PFSK-1 (cell line): ENCODE data around the gene NFIX.

Source experiments
- FOXP2 ChIP-seq: optimal IDR thresholded peaks from 2 replicates; pipeline ENCODE3; 2011; ENCODE audit warnings: borderline replicate concordance, control low read depth, inconsistent platforms; ENCODE audit not compliant: insufficient read depth; ENCODE audit errors: extremely low read length, extremely low read depth
- POLR2AphosphoS5 ChIP-seq: IDR thresholded peaks from 2 replicates; pipeline ENCODE4 v1.6.1; 2012; ENCODE audit warnings: low read depth, mild to moderate bottlenecking, control low read depth, low read length, moderate library complexity
- SIN3A ChIP-seq: IDR thresholded peaks from 2 replicates; pipeline ENCODE4 v1.6.1; 2012; ENCODE audit warnings: mild to moderate bottlenecking, low read length, moderate library complexity, borderline replicate concordance; ENCODE audit not compliant: insufficient read depth
- TAF1 ChIP-seq: IDR thresholded peaks from 2 replicates; pipeline ENCODE4 v1.6.1; 2012; ENCODE audit warnings: low read length, control low read depth, borderline replicate concordance; ENCODE audit not compliant: insufficient read depth
- TF ChIP-seq, protein P1 (sequence below), 2 experiments: IDR thresholded peaks; 2 replicates each; pipeline versions ENCODE4 v1.6.1 to v1.8.0; 2011 to 2012; ENCODE audit warnings: low read depth in 2 of 2, low read length in 2 of 2, control low read depth in 1 of 2, inconsistent platforms in 1 of 2, mild to moderate bottlenecking in 1 of 2, moderate library complexity in 1 of 2; ENCODE audit not compliant: insufficient read depth in 1 of 2

NFIX gene

DNA sequence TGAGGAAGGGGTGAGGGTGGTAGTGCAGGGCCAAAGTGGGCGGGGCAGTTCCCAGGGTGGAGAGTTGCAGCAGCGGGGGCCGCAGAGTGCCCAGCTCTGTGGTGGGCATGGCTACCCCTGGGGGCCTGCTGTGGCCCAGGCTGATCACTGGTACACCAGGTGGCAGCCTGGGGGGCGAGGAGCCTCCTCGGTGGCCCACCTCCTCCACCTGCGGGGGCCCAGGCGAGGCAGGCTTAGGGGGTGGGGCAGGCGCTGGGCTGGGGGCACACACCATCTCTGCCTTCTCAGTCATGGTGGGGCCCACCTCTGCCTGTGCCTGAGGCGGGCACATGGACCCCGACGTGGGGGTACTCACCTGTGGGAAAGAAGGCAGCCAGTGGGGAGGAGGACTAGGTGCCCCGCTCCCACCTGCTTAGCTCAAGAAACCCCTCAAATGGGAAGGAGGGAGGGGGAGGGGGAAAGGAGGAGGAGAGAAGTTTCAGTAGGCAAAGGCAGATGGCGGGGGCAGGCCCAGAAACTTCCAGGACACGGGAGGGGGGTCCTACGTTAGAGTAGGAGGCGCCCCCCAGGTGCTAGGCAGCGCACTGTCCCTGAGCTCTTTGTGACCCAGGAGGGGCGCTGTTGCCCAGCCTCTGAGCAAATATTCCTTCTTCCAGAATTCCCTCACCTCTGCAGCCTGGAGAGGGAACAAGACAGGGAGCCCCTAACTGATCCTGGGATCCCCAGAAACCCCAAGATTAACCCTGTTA is 105.7 kb downstream of the NFIX start:
- TF ChIP-seq POLR2AphosphoS5: no peak
- no peak for TF ChIP-seq SIN3A
- no peak for TF ChIP-seq FOXP2
- TF ChIP-seq TAF1: no peak
- TF ChIP-seq, protein P1, sequence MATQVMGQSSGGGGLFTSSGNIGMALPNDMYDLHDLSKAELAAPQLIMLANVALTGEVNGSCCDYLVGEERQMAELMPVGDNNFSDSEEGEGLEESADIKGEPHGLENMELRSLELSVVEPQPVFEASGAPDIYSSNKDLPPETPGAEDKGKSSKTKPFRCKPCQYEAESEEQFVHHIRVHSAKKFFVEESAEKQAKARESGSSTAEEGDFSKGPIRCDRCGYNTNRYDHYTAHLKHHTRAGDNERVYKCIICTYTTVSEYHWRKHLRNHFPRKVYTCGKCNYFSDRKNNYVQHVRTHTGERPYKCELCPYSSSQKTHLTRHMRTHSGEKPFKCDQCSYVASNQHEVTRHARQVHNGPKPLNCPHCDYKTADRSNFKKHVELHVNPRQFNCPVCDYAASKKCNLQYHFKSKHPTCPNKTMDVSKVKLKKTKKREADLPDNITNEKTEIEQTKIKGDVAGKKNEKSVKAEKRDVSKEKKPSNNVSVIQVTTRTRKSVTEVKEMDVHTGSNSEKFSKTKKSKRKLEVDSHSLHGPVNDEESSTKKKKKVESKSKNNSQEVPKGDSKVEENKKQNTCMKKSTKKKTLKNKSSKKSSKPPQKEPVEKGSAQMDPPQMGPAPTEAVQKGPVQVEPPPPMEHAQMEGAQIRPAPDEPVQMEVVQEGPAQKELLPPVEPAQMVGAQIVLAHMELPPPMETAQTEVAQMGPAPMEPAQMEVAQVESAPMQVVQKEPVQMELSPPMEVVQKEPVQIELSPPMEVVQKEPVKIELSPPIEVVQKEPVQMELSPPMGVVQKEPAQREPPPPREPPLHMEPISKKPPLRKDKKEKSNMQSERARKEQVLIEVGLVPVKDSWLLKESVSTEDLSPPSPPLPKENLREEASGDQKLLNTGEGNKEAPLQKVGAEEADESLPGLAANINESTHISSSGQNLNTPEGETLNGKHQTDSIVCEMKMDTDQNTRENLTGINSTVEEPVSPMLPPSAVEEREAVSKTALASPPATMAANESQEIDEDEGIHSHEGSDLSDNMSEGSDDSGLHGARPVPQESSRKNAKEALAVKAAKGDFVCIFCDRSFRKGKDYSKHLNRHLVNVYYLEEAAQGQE (IDR thresholded peaks at IDR 0.05; ENCODE audit: insufficient read depth in 1 of 2, low read depth in 2 of 2, low read length in 2 of 2): no peak

DNA sequence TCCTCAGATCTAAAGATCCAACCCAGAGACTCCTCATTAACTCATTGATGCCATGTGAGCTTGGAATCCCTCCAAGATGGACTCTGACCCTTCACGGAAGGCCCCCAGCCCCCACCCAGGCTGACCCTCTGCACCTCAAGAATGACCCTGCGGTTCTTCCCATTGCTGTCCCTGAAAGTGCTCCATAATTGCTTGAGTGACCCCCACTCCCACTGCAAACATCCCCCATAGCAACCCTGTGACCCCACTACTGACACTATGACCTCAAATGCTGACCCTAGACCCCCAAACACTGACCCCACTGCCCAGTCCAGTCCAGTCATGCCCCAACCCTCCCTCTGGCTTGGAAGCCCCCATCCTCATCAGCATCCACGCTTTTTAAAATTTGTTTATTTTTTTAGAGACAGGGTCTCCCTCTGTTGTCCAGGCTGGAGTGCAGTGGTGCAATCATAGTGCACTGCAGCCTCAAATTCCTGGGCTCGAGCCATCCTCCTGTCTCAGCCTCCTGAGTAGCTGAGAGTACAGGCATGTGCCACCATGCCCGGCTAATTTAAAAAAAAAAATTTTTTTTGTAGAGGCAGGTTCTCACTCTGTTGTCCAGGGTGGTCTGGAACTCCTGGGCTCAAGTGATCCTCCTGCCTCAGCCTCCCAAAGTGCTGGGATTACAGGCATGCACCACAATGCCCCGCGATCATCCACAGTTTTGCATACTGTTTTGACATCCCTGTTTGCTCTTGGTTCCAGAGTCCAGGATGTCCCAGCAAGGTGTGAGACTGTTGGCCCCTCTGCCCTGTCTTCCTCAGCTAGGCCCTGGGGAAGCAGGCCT is 106.5 kb downstream of the NFIX start:
- TF ChIP-seq, protein P1 (IDR thresholded peaks at IDR 0.05; ENCODE audit: insufficient read depth in 1 of 2, low read depth in 2 of 2, low read length in 2 of 2): no peak
- TF ChIP-seq SIN3A: no peak
- TF ChIP-seq TAF1: no peak
- no peak for TF ChIP-seq FOXP2
- no peak for TF ChIP-seq POLR2AphosphoS5

DNA sequence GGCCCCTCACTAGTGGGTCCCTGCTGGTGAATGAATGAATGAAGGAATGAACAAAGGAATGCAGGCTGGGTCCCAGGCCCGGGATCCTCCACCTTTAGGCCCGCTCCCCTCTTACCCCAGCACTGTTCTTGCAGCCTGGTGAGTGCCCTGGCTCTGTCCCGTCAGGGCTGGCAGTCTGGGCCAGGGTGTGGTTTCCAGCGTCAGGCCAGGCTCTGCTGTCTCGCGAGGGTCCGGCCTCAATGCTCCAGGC is 107.1 kb downstream of the NFIX start:
- TF ChIP-seq SIN3A (no peak), FOXP2 (no peak), TAF1 (no peak), POLR2AphosphoS5 (no peak)
- TF ChIP-seq, protein P1 (IDR thresholded peaks at IDR 0.05; ENCODE audit: insufficient read depth in 1 of 2, low read depth in 2 of 2, low read length in 2 of 2): no peak

DNA sequence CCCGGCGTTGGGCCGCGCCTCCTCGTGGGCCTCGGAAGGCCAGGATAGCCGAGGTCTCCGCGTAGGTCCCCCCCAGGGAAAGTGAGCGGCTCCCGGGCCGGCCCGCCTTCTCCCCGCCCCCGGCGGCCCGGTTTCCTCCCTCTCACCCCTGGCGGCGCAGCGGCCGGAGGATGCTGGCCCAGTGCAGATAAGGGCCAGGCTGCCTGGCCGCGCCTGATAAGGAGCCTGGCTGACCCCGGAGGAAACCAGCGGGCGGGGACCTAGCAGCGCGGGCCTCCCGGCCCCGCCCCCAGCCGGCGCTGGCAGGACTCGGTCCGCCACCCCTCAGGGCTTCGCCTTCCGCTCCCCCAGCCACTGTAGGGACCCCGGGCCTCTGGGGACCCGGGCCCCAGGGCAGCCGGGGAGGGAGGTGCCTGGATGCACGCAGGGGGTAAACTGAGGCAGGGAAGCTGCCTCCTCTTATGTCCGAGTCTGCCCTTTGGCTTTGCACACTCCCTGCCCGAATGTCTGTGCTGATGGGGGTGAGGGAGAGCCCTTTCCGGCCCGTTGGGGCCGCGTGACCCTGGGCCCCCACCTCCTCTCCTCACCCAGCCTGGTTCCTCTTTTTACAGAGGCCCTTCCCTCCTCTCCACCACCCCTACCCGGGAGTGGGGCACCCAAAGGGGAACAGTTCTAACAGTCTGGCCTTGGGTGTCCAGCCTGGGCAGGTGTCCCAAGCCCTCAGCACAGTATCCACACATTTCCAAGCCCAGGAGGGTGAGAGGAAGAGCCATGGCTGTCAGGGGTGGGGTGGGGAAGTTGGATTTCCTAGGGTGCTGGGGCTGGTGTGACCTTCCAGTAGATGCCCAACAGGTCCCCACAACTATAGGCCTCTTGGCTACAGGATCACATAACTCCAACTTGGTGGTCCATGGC is 107.6 kb downstream of the NFIX start, which contains the start of gene LYL1:
TSS of gene LYL1 (minus strand) at position 193 of the 915 bp plus-strand sequence. CDS start 1,687 bp downstream, outside the sequence.
- TF ChIP-seq POLR2AphosphoS5 (no peak), FOXP2 (peak; percentile 57)

DNA sequence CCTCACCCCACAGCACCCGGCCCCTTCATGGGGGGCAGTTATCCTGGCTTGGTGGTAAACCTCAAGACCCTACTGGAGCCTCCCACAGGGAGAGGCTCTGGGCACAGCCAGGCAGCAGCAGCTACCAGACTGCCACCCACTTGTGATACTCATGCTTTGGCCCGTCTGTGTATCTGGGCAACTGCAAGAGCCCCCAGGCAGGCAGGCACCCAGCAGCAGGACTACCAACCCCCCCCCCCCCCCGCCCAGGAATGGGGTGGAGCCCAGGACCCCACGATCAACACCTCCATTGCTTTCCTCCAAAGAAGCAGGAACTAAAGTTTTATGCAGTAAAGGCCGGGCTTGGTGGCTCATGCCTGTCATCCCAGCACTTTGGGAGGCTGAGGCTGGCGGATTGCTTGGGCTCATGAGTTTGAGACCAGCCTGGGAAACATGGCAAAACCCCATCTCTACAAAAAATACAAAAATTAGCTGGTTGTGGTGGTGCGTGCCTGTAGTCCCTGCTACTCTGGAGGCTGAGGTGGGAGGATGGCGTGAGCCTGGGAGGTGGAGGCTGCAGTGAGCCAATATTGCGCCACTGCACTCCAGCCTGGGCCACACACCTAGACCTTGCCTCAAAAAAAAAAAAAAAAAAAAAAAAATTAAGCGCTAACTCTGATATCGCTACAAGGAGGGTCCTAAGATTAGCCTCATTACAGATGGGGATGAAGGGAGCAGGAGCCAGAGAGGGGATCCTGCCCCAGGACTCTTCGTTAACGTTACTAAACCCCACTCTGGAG is 108.5 kb downstream of the NFIX start:
- TF ChIP-seq FOXP2 (no peak), POLR2AphosphoS5 (no peak), TAF1 (no peak), SIN3A (no peak)
- TF ChIP-seq, protein P1 (IDR thresholded peaks at IDR 0.05; ENCODE audit: insufficient read depth in 1 of 2, low read depth in 2 of 2, low read length in 2 of 2): no peak
